ENCODE data around the gene ZXDA.
A peak's percentile ranks its signal among the peaks of the same experiment; 100 is the strongest.
"Not testable (repeated sequence)": the region's sequence is repeated elsewhere in the genome, so short reads cannot be mapped to it uniquely, and the experiment has no call there.

ZXDA gene, protein sequence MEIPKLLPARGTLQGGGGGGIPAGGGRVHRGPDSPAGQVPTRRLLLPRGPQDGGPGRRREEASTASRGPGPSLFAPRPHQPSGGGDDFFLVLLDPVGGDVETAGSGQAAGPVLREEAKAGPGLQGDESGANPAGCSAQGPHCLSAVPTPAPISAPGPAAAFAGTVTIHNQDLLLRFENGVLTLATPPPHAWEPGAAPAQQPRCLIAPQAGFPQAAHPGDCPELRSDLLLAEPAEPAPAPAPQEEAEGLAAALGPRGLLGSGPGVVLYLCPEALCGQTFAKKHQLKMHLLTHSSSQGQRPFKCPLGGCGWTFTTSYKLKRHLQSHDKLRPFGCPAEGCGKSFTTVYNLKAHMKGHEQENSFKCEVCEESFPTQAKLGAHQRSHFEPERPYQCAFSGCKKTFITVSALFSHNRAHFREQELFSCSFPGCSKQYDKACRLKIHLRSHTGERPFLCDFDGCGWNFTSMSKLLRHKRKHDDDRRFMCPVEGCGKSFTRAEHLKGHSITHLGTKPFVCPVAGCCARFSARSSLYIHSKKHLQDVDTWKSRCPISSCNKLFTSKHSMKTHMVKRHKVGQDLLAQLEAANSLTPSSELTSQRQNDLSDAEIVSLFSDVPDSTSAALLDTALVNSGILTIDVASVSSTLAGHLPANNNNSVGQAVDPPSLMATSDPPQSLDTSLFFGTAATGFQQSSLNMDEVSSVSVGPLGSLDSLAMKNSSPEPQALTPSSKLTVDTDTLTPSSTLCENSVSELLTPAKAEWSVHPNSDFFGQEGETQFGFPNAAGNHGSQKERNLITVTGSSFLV

DNA sequence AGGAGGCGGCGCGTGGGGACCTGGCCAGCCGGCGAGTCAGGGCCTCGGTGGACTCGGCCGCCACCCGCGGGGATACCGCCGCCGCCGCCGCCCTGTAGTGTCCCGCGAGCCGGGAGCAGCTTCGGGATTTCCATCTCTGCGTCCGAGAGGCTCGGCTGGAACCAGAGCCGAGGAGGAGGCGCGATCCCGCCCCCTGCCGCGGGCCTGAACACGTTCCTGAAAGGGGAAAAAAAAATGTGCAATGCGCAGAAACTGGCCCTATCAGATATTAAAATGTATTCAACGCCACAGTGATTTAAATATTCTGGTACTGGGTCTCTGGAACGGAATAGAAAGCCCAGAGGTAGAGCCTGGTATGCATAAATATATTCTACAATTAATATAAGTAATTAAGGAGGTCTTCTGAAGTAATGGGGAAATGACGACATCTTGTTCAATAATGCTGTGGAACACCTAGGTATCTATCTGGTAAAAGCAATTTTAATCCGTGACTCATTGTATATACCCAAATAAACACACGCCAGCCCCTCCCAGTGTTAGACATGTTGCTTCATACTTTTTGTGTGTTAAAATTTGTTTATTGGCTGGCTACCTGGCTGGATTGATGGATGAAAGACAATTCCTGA is at the start of gene ZXDA:
Gene ZXDA, minus strand, starts transcription at position 172 of the 626 bp plus-strand sequence. Its CDS starts 38 bp downstream, at position 134.
- DNase-seq (ENCODE audit: low read depth, low spot score) = not testable (repeated sequence)

DNA sequence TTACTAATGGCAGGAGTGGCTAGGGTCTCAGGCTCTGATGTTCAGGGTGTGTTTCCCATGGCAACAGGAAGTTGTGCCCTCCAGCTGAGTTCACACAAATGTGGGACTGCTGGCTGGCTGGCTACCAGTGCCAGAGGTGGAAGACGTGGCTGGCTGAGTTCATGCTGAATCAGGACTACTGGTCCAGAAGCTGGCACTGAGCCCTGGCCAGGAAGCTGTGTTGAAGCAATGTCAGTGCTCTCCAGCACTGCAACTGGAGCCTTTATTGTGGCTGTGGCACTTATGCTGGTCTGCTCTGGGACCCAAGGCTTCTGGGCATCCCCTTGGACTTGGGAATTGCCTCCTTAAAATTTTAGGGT is 42.0 kb upstream of the ZXDA start:
- DNase-seq (ENCODE audit: low read depth, low spot score) = no peak

DNA sequence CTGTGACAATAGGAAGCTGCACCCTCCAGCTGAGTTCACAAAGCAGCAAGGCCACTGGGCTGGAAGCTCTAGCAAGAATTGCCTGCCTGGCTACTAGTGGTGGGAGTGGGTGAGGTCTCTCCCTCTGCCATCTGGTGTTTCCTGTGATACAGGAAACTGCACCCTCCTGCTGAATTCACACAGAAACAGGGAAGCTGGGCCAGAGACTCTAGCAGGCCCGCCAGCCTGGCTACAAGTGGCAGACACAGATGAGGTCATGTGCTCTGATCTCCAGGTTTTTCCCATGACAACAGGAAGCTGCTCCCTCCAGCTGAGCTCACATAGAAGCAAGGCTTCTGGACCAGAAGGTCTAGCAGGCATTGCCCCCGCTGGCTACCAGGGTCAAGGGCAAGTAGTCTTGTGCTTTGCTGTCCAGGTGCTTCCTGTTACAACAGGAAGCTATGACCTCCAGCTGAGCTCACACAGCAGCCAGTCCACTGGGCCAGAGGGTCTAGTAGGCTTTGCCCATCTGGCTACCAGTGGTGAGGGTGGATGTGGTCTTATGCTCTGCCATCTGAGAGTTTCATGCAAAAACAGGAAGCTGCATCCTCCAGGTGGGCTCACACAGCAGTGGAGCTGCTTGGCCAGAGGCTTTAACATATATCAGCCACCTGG is 41.5 kb upstream of the ZXDA start:
- no peak for DNase-seq (ENCODE audit: low read depth, low spot score)

DNA sequence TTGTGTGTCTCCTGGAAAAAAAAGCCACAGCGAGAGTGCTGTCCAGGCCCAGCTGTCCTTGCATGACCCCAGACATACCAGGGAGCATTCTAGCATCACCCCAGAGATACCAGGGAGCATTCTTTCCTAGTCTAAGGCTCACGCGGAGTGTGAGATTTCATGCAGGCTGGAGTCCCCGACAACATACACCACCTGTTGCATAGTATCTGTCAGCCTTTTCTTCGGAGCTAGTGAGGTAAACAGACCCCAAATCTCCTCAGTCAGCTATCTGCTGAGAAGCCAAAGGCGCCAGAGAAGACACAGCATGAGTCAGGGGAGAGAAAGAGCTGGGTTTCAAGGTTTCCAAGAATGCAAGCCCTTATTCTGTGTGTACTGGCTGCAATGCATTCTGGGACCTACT is 23.1 kb upstream of the ZXDA start:
- no peak for DNase-seq (ENCODE audit: low read depth, low spot score)

DNA sequence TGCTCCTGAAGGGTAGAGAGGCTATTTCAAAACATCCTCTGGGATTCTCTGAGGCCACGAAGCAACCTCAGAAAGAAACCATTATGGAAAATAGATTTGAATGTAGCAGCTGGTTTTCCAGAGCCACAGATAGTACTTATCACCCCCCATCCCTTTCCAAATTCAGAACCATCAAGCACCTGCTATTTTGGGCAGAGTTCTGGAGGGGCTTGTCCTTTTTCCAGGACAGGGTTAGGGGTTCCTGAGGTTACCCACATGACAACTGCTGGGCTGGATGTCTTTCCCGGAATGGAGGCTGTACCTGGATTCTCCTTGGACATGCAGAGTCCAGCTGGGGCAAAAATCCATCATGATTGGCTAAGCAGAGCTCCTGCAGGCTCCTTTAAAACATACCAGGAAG is 22.0 kb upstream of the ZXDA start:
- DNase-seq (ENCODE audit: low read depth, low spot score) = no peak

DNA sequence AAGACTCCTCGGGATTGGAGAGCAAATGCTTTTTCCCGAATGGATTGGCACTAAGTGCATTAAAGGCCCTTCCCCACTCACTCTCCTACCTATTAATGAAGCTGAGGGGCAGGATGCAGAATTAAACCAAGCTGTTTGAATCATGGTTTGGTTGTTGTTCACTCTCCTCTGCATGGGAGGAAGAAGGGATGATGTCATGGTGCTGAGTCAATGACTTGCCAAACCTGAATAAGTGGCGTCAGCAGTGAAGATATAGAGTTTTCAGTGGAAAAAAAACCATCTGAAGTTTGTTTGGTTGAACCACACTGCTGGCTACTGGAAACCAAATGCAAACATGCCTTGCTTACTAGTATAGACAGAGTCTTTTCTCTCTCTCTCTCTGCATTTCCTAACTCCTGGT is 19.8 kb upstream of the ZXDA start:
- DNase-seq (ENCODE audit: low read depth, low spot score) = no peak

DNA sequence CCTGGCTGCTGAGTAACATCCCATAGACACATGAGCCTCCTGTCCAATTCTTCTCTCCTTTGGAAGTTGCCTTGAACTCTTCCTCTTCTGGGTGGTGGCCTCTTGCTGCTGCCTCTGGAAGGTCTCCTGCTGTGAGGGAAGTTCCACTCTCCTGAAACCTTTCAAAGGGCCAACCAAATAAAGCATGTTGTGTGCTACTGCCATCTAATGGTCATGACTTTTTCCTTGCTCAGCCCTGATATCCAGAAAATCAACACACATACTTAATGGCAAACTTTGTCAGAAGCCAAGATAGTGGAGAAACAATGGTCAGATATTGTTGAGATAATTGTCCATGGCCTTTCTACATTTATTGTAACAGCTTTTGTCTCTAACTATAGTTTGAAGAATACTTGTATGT is 19.1 kb upstream of the ZXDA start:
- DNase-seq (ENCODE audit: low read depth, low spot score) = peak; percentile 75

DNA sequence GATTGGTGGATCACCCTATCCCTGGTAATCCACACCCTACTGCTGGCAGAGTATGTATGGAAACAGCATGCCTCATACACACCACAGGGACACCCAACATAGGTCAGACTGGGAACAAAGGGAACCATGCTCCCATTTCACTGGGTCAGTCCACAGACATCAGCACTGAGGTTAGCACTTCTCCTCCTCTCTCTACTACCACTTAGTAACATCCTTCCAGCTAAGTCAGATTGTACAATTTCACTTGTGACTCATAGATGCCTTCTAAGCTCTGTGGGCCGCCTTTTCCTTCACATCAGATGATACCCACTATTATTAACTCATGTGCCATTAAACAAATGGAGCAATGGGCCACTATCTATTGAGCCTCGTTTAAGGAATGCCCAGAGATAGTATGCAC is 15.5 kb upstream of the ZXDA start:
- no peak for DNase-seq (ENCODE audit: low read depth, low spot score)

DNA sequence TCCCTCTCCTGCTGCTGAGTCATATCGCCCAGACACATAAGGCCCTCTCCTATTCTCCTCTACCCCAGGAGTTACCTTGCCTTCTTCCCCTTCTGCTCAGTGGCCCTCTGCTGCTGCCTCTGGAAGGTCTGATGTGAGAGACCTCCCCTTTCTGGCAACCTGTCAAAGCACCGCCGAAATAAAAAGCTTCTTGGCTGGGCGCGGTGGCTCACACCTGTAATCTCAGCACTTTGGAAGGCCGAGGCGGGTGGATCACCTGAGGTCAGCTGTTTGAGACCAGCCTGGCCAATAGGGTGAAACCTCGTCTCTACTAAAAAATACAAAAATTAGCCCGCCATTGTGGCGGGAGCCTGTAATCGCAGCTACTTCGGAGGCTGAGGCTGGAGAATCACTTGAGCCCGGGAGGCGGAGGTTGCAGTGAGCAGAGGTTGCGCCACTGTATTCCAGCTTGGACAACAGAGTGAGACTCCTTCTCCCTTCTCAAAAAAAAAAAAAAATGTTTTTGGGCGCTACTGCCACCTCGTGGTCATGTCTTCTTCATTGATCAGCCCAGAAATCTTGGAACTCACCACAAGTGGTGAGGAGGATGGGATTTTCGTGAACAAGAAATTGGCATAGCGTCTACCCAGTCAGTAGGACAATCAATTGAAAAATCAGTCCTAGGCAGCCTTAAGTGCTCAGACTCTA is 8.6 kb upstream of the ZXDA start:
- DNase-seq (ENCODE audit: low read depth, low spot score) = peak; percentile 79

DNA sequence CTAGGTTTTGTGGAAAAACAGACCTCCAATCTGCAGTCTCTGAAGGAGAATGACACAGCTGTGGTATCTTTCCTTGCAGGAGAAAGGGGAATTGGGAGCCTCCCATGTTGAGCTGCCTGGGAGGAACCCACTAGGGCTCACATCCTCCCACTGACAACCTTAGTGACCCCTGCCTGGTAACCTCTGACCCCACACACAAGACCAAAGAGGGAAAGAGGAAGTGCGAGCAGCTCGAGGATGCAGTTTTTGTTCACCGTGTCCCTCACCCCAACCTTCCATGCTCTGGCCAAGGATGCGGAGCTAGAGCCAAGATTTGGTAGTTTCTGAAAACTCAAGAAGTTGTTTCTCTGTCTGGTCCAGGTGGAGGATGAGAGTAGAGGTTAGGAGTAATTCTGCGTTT is 5.4 kb upstream of the ZXDA start:
- no peak for DNase-seq (ENCODE audit: low read depth, low spot score)

DNA sequence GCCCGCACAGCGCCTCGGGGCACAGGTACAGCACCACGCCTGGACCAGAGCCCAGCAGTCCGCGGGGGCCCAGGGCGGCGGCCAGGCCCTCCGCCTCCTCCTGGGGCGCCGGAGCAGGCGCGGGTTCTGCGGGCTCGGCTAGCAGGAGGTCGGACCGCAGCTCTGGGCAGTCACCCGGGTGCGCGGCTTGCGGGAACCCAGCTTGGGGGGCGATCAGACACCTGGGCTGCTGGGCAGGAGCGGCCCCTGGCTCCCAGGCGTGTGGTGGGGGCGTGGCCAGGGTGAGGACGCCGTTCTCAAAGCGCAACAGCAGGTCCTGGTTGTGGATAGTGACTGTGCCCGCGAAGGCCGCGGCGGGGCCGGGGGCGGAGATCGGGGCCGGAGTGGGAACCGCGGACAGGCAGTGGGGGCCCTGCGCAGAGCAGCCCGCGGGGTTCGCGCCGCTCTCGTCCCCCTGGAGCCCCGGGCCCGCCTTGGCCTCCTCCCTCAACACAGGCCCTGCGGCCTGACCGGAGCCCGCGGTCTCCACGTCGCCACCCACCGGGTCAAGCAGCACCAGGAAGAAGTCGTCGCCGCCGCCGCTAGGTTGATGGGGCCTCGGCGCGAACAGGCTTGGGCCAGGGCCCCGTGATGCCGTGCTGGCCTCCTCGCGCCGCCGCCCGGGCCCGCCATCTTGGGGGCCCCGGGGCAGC is 517 bp downstream of the ZXDA start:
- DNase-seq (ENCODE audit: low read depth, low spot score) = peak; percentile 77

DNA sequence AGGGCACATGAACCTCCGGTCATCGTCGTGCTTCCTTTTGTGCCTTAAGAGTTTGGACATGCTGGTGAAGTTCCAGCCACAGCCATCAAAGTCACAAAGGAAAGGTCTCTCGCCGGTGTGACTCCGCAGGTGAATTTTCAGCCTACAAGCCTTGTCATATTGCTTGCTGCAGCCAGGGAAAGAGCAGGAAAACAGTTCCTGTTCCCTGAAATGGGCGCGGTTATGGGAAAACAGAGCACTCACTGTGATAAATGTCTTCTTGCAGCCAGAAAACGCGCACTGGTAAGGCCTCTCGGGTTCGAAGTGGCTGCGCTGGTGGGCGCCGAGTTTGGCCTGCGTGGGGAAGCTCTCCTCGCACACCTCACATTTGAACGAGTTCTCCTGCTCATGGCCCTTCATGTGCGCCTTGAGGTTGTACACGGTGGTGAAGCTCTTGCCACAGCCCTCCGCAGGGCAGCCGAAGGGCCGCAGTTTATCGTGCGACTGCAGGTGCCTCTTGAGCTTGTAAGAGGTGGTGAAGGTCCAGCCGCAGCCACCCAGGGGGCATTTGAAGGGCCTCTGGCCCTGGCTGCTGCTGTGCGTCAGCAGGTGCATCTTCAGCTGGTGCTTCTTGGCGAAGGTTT is 1.2 kb downstream of the ZXDA start:
- not testable (repeated sequence) for DNase-seq (ENCODE audit: low read depth, low spot score)

DNA sequence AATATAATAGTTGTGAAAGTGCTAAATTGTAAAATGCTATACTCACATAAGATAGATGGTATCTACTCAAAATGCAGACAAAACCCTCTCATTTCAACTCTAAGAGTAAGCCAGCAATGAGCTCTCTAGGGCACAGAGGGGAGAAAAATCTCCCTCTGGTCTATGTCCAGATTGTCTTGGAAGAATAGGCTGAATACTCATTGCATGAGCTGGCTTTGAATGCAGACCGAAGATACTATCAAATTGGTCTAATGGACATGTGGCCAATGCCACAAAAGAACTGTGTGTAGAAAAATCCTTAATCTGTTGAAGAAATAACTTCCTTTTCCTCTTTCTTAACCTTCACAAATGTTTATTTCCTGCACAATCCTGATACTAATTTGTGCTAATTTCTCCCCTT is 3.5 kb downstream of the ZXDA start:
- no peak for DNase-seq (ENCODE audit: low read depth, low spot score)

DNA sequence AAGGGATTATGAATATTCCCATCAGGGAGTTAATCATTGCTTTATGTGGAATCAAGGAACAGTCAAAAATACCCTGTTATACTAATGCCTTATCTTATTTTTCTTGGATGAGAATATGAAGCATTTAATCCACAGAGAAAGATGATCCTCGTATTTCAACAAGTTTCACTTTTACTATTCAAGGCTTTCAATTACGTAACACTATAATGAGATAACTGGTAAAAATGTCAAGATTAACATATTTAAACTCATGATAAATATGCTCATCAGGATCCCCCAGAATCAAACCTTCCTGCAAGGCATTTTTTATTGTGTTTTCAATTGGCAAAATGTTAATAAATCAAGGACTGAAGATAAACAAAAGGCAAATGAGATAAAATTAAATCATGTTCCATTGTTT is 5.1 kb downstream of the ZXDA start:
- no peak for DNase-seq (ENCODE audit: low read depth, low spot score)

DNA sequence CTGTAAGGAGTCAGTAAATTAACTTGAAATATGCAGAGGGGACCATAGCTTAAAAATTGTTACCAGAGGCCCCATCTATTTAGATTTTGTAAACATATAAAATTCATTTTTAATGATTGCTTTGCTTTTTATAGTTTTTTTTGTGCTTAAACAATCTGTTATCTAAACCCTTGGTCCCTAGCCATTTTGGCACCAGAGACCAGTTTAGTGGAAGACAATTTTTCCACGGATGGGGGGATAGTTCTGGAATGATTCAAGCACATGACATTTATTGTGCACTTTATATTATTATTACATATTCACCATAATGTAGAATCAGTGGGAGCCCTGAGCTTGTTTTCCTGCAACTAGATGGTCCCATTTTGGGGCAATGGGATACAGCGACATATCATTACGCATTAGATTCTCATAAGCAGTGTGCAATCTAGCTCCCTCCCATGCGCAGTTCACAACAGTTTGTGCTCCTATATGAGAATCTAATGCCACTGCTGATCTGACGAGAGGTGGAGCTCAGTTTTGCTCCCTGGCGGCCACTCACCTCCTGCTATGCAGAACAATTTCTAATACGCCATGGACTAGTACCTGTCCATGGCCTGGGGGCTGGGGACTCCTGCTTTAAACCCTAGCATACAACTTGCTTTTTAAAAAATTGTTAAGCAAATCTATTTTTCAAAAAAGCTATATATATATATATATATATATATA is 5.9 kb downstream of the ZXDA start:
- DNase-seq (ENCODE audit: low read depth, low spot score) = no peak

DNA sequence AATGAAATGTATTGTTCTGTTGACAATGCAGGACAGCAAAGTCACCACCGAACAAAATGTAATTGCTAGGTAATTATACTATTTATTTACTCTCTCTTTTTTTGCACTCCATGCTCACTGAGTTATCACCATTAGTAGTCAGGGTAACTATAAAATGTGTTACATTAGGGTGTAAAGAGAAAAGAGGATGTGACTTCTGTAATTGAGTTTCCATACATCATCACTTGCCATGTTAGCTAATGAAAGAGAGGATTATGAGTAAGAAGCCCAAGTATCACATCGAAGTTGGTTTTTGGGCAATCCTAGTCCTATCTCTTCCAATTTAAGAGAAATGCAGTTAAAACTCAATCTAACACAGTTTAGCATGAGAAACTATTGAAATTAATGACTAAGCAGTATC is 7.6 kb downstream of the ZXDA start:
- no peak for DNase-seq (ENCODE audit: low read depth, low spot score)

DNA sequence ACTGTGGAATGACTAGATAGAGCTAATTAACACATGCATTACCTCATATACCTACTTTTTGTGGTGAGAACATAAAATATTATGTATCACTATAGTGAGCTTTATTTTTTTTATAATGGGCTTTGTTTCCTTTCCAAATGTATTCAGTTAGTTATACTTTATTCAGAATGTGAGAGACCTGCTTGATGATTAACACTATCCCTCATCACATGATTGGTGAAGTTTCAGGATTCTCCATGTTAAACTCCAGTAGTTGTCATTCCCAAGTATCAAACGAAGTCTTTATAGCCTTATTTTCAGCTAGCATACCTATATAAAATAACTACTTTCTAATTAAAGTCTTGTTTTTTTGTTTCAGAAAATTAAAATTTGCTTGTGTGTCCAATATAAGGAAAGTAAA is 8.8 kb downstream of the ZXDA start:
- no peak for DNase-seq (ENCODE audit: low read depth, low spot score)

DNA sequence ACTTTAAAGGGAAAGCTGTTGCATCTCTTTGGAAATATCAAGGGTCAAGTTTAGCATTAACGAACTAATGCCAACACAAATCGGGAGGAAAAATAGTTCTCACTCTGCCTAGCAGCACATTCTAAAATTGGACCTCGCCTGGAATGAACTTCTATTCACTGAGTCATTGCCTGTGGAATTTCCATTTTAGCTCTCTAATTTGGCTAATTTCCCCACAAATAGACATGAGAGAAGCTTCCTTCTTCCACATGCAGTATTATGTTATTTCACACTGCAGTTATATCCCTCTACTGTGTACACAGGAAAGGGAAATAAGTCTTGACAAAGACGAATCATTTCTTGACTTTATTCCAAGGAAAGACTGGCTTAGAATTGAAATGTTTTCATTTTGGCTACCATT is 9.3 kb downstream of the ZXDA start:
- no peak for DNase-seq (ENCODE audit: low read depth, low spot score)

DNA sequence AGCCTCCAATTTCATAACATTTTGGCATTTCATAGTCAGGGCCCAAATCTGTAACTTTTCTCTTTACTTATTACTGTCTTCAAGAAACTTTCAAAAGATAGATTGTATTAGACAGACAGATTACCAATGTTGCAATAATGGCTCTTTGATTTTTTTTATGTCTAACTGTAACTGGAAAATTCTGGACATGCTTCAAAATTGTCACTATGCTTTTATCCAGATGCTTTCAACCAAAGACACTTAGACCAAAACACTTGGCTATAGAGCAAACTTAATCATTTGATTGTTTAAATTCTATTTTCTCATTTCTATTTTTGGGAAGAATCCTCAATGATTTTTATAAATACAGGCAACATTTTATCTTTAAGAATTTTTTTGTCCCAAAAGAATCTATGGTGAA is 10.4 kb downstream of the ZXDA start:
- DNase-seq (ENCODE audit: low read depth, low spot score) = no peak

DNA sequence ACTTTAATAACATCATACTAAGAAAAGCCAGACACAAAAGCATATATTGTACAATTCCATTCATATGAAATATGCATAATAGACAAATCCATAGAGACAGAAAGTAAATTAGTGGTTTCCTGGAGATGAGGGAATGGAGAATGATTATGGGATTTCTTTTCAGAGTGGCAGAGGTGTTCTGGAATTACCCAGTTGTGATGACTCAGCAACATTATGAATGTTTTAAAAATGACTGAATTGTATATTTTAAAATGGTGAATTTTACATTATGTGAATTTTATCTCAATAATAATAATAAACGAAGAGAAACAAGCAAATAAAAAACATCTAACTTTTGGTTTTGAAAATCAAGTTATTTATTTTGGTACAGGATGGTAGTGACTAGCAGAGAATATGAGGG is 11.2 kb downstream of the ZXDA start:
- no peak for DNase-seq (ENCODE audit: low read depth, low spot score)
